NK-92 treated with Interleukin-12 subunit alpha and Interleukin-12 subunit beta, amount 100 ng/mL, for 24 hours (cell line): ENCODE data around the gene PIGR.

Experiments used
- DNase-seq: peaks from one replicate; lab custom pipeline; 2025; lab: John Stamatoyannopoulos, UW

PIGR gene

DNA sequence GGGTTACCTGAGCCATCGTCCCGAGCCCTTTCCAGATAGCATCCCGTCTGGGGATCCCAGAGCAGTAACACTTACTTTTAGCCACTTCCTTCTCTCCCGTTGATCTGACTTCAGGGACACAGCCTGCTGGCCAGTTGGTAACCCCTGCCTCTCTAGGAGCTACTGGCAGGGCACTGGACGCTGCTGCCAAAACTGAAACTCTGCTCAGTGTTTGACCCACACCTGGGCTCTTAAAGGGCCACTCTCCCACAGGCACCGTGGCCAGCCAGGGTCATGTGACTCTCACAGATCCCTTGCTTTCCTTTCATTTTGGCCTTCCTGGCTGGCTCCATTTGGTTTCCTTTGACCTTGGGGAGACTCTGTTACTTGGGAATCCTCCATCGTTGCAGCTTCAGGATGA, at the start of gene PIGR:
Gene PIGR, minus strand, starts transcription at position 206 of the 400 bp plus-strand sequence. CDS start 5,935 bp downstream, outside the sequence.
- no peak for DNase-seq

GRCh38 chr1:206992790-206993189, 46.5 kb upstream of the PIGR start:
- no peak for DNase-seq

DNA sequence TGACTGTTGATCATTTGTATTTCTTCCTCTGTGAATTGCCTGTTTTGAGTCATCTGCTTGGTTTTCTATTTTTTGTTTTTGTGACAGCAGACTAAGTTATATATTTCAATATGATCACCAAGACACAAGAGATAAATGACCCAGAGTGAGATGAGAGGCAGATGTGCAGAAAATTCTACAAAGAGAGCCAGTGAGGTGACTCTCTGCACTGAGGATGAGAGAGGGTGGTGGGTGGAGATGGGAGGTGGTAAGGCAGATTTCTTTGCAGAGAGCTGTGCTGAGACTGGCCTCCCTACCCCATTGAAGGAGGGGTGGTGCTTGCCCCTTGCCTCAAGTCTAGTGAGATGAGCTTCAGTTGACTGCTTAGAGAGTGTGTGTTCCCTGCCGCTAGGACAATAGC, 41.6 kb upstream of the PIGR start:
- DNase-seq: no peak

DNA sequence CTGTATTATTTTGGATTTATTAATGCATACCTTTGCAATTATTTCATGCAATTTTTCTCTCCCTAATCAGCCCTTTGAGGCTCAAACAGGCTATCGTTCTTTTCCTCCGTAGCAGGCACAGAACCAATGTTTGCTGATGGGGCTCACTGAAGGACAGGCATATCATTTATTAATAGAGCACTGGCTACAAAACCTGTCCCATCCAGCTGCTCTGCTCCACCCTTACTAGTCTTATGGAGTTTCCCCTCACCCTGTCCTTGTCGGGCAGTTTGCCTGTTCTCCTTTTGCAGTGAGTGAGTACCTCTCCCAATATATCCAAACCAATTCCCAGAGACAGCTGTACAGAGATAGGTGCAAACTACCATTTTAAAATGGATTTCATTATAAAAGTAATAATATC, 40.6 kb upstream of the PIGR start:
- no peak for DNase-seq

DNA sequence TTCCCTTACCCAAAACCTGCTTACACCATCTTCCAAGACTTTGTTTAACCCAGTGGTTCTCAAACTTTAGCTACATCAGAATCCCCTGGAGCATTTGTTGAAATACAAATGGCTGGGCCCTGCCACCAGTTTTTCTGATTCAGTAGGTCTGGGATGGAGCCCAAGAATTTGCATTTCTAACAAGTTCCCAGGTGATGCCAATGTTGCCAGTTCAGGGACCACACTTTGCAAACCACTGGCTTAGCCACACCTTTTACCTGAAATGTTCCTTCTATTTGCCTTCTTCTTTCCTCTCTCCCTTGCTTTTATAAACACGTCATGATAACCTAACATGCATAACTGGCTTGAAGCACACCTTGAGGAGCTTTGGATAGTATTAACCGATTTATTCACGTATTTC, 40.1 kb upstream of the PIGR start:
- DNase-seq: no peak

DNA sequence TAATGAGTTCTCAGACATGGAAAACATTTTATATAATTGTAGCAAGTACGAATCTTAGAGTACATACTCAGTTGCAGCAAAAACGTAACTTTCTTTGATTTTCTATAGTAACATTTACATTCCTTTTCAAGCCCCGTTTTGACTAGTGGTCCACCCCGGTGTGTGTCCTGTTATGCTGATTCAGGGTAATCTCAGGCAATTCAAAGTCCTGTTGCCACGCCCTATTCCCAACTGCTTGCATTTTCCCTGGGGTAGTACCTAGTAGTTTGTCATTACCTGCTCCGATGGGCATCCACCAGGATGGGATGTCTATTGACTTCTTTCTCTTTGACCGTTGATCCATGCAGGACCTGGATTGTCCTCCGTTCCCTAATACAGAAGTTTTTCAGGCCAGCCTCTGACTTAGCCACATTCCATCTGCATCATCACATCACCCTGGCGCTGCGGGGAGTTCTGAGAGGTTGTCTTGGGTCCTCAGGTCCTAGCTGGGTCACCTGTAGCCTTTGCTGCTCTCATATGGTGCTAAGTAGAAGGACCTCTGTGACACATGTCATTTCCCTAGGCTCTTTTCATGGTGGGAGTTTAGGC, 39.0 kb upstream of the PIGR start:
- DNase-seq: no peak

GRCh38 chr1:206982216-206982615, 36.0 kb upstream of the PIGR start:
- DNase-seq: peak; percentile 42

DNA sequence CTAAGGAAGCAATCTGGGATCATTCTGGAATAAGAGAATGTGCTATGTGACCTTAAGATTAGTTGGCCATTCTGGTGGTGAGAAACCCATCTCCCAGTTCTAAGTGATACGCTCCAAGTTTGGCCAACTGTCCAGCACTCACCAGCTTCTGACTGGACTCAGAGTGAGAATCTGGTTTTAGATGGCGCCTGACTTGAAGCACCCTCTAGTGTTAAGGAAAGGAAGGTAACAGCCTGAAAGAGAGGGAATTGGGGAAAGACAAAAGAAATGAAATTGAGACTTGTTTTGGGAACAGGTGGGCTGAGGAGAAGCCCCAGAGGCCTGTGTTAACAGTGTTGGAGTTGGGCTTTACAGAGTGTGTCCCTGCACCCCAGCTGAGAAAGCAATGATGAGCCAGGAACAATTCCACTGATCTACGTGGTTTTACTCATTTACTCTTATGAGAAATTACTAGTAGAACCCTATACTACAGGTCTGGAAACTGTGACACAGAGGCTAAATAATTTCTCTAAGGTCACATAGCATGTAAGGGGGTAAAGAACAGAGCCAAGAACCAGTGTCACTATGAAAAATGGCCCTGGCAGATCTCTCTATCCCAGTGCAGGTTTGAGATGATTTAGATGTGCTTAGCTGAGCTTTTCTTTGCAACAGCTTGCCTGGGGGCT, 33.2 kb upstream of the PIGR start:
- no peak for DNase-seq

DNA sequence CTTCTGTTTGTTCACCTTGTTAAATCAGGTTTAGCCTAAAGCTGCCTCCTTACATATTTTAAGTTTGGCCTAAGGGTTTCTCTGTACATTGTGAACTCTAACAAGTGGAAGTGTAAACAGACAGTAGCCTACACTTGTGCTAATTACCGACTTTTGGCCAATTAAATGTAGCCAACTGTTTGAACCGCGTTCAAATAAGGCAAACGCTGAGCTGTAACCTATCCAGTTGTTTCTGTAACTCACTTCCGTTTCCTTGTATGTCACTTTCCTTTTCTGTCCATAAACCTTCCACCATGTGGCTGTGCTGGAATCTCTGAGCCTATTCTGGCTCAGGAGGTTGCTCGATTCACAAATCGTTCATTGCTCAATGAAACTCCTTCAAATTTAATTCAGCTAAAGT, 32.0 kb upstream of the PIGR start:
- no peak for DNase-seq

GRCh38 chr1:206975306-206975705, 29.0 kb upstream of the PIGR start:
- no peak for DNase-seq

- DNase-seq: no peak
Measured at GRCh38 chr1:206974140-206974539, 27.9 kb upstream of the PIGR start.

DNA sequence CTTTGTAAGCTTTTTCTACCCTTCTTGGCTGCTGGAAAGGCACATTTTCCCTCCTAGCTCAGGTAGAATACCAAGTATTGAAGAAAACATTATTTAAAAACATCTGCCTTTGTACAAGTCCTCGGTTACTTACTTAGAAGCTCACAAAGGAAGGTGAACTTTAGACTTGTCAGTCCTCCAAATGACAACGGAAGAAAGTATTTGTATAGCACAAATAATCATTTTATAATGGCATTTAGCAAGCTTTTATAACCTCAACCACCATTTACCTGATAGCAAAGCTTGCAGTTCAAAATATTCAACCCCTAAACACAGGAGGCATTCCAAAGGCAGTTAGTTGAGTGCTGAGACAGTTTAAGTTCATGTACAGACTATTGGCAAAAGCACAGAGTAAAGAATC, 26.5 kb upstream of the PIGR start:
- no peak for DNase-seq

DNA sequence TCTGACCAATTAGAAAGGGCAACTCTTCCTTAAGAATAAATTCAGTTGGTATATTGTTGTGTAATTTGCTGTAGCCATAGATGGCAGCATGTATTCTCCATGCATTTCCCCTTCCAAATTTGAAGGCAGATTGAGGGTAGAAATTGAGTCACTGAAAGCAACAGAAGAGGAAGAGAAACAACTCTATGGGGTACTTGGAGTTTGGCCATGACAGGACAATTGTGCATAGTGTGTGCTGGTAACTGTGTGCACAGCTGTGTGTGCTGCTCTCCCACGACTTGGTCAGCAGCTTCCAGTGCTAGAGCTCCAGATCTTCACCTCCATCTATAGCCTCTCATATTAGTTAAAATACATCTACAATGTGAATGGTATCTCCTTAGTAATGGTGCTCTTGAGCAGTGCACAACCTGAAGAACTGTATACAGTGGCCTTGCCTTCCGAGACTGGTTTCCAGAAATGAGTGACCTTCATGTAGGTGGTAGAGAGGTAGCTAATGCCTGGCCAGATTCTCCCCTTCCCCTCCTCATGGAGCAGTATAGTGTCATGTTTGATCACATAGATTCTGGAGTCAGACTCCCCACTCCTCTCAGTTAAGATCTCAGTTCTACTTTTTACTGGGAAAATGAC, 24.9 kb upstream of the PIGR start:
- DNase-seq: no peak

GRCh38 chr1:206970446-206970845, 24.2 kb upstream of the PIGR start, which contains the start of gene FCAMR:
FCAMR (minus strand) TSS chr1:206970460; CDS start chr1:206970125, 335 bp downstream.
- DNase-seq: no peak

GRCh38 chr1:206969090-206969489, 22.8 kb upstream of the PIGR start:
- no peak for DNase-seq

DNA sequence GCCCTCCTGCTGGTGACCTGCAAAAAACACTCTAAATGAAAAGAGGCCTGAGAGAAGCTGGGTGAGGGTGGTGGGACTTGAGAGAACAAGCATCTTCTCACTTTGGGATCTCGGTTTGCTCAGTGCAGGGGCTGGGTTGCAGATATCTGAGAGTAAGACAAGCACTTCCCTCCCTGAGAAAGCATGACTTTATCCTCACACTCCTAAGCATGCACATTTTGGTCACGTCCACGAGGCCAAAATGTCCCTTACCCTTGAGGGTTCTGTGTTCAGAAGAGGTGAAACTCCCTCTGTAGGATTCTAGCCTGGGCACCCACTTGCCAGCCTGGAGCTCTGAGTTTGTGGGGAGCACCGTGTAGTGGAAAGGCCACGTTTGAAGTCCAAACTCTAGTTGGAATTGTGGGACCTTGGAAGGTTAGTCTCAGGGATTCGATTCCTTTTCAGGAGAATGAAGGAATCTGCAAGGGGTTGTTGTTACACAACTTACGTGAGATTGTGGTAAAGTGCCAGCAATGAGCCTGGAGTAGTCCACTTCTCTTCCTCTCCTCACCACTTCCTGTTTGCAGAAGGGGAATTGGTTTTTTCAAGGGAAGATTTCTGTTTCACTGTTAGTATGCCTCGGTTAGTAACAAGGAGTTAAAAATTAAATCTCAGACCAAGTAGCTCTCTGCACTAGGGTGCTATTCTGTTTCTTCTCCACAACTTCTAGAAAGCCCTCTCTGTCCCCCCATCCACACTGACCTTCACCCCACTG, 21.0 kb upstream of the PIGR start:
- no peak for DNase-seq

GRCh38 chr1:206965781-206966180, 19.5 kb upstream of the PIGR start:
- DNase-seq: no peak

GRCh38 chr1:206963740-206964139, 17.5 kb upstream of the PIGR start:
- no peak for DNase-seq

- no peak for DNase-seq
Measured at GRCh38 chr1:206963119-206963712, 16.9 kb upstream of the PIGR start.

GRCh38 chr1:206962272-206962671, 16.0 kb upstream of the PIGR start:
- DNase-seq: no peak

- DNase-seq: no peak
Measured at GRCh38 chr1:206961668-206962067, 15.4 kb upstream of the PIGR start.

GRCh38 chr1:206960676-206961386, 14.6 kb upstream of the PIGR start:
- DNase-seq: no peak
